Measurements from ENCODE around the gene PARD3B. TPM values are rescaled to one million over a fixed set of nuclear protein-coding genes. Genes with fewer than 3 reads are reported as not detected.

PARD3B gene
- total RNA-seq, 1 donor from 2014 or later = 18.4 TPM

DNA sequence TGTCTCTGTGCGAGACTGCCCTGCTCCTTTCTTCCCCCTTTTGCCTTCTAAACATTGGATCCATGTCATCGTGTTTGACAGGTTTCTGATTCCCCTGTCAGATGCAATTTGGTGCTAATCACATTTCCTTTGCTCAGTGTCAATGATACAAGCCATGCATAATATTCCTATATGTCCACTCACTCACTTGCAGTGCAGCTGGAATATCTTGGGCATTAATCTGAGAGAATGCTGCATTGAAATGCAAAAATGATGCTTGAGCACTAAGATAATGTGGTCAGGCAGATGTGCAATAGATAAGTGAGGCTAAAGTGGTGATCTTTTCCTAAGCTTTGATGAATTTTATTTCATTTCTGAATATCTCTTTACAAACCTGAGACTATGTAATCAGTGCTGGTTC, 375.5 kb downstream of the PARD3B start:
- Mint-ChIP-seq H3K4me3 (no peak overlapping the region), H3K9me3 (no peaks in the 10 kb centered on the region), H3K27me3 (ENCODE audit: low read depth) (no peaks in the 10 kb centered on the region), H3K4me1 (no peaks in the 10 kb centered on the region), H3K27ac (ENCODE audit: unreplicated experiment) (no peak overlapping the region), H3K36me3 (ENCODE audit: low read depth) (no peaks in the 10 kb centered on the region)
- DNase-seq (ENCODE audit: low read depth, low spot score) = no peak
- TF ChIP-seq, protein P1, sequence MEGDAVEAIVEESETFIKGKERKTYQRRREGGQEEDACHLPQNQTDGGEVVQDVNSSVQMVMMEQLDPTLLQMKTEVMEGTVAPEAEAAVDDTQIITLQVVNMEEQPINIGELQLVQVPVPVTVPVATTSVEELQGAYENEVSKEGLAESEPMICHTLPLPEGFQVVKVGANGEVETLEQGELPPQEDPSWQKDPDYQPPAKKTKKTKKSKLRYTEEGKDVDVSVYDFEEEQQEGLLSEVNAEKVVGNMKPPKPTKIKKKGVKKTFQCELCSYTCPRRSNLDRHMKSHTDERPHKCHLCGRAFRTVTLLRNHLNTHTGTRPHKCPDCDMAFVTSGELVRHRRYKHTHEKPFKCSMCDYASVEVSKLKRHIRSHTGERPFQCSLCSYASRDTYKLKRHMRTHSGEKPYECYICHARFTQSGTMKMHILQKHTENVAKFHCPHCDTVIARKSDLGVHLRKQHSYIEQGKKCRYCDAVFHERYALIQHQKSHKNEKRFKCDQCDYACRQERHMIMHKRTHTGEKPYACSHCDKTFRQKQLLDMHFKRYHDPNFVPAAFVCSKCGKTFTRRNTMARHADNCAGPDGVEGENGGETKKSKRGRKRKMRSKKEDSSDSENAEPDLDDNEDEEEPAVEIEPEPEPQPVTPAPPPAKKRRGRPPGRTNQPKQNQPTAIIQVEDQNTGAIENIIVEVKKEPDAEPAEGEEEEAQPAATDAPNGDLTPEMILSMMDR (conservative IDR thresholded peaks at IDR 0.05) = no peak

- TF ChIP-seq, protein P1 (conservative IDR thresholded peaks at IDR 0.05) = no peak
- no peaks in the 10 kb centered on the region for H3K27me3 Mint-ChIP-seq (ENCODE audit: low read depth)
- no peak for DNase-seq (ENCODE audit: low read depth, low spot score)
- no peak overlapping the region for H3K27ac Mint-ChIP-seq (ENCODE audit: unreplicated experiment)
- H3K4me3 Mint-ChIP-seq = no peak overlapping the region
- H3K4me1 Mint-ChIP-seq = no peaks in the 10 kb centered on the region
- H3K36me3 Mint-ChIP-seq (ENCODE audit: low read depth) = no peaks in the 10 kb centered on the region
- H3K9me3 Mint-ChIP-seq = no peaks in the 10 kb centered on the region
Measured at GRCh38 chr2:204923957-204924356, 378.7 kb downstream of the PARD3B start.

DNA sequence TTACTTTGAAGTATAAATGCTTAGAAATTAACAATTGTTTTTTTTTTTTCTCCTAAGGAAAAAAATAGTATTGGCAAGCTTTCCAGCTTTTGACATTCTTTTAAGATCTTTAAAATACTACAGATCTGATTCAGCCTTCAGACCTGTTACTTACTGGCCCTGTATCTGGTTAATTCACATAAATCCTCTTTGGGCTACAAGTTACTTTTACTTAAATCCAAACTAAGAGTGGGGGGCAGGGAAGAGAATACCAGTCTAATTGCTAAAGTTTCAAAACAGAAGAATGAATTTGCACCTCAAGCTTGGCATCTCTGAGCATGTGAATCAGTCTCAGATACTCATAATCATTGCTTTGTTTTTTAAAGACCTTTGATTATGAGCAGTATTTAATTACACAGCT, 386.3 kb downstream of the PARD3B start:
- H3K27ac Mint-ChIP-seq (ENCODE audit: unreplicated experiment) = no peak overlapping the region
- no peaks in the 10 kb centered on the region for H3K27me3 Mint-ChIP-seq (ENCODE audit: low read depth)
- H3K36me3 Mint-ChIP-seq (ENCODE audit: low read depth) = no peaks in the 10 kb centered on the region
- TF ChIP-seq, protein P1 (conservative IDR thresholded peaks at IDR 0.05) = no peak
- no peak for DNase-seq (ENCODE audit: low read depth, low spot score)
- H3K4me3 Mint-ChIP-seq = no peak overlapping the region
- no peaks in the 10 kb centered on the region for H3K4me1 Mint-ChIP-seq
- H3K9me3 Mint-ChIP-seq = peaks cover 3% of the 10 kb centered on the region

DNA sequence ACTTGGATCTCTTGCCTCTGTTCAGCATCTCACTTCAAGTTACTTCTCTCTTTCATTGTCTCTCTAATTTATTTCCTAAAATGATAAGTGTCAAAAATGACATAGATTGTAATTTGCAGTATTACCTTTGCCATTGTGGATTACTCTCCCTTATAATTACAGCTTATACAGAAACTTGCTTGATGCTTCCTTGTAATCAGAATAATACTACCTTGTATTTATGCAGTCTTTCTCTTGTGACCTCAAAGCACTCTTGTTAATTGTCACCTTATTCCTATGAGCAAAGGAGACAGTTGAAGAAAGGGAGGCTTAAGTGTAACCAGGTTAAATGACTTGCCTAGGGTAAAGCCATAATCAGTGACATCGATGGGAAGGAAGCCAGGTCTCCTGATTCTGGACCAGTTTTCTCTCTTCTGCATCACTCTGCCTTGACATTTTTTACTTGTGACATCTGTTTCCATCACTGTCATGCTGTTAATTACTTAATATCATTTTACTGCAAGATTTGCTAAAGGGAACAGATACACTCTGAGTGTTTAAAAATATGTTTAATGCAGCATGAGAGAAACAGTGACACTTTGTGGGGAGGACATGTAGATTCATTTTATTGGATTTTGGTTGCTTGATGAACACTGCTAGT, 388.6 kb downstream of the PARD3B start:
- H3K36me3 Mint-ChIP-seq (ENCODE audit: low read depth) = no peaks in the 10 kb centered on the region
- no peaks in the 10 kb centered on the region for H3K27me3 Mint-ChIP-seq (ENCODE audit: low read depth)
- no peak for DNase-seq (ENCODE audit: low read depth, low spot score)
- TF ChIP-seq, protein P1 (conservative IDR thresholded peaks at IDR 0.05) = no peak
- no peak overlapping the region for H3K4me3 Mint-ChIP-seq
- no peaks in the 10 kb centered on the region for H3K4me1 Mint-ChIP-seq
- H3K9me3 Mint-ChIP-seq = peaks cover 3% of the 10 kb centered on the region
- H3K27ac Mint-ChIP-seq (ENCODE audit: unreplicated experiment) = no peak overlapping the region

- no peak overlapping the region for H3K27ac Mint-ChIP-seq (ENCODE audit: unreplicated experiment)
- peaks cover 19% of the 10 kb centered on the region for H3K36me3 Mint-ChIP-seq (ENCODE audit: low read depth)
- DNase-seq (ENCODE audit: low read depth, low spot score) = no peak
- peaks cover 9% of the 10 kb centered on the region for H3K9me3 Mint-ChIP-seq
- no peaks in the 10 kb centered on the region for H3K27me3 Mint-ChIP-seq (ENCODE audit: low read depth)
- H3K4me3 Mint-ChIP-seq = no peak overlapping the region
- TF ChIP-seq, protein P1 (conservative IDR thresholded peaks at IDR 0.05) = no peak
- no peaks in the 10 kb centered on the region for H3K4me1 Mint-ChIP-seq
Measured at GRCh38 chr2:204944927-204945326, 399.7 kb downstream of the PARD3B start.

All from neural crest cell (in vitro differentiated cells).